Gastroesophageal sphincter (tissue), 3 donors: ENCODE data around the gene ZNF705A.
"Not testable (repeated sequence)": the region's sequence is repeated elsewhere in the genome, so short reads cannot be mapped to it uniquely, and the experiment has no call there.

ENCODE experiments used
- POLR2A ChIP-seq, 2 donors: fragments of 450-650 bp; IDR thresholded peaks; one replicate each; pipeline ENCODE4 v1.6.1; 2017; ENCODE audit warnings: antibody characterized with exemption in 2 of 2, mild to moderate bottlenecking in 2 of 2, moderate library complexity in 1 of 2
- TF ChIP-seq, protein P1 (sequence below), 4 experiments: fragments of 200-600 bp in 2 of 4; fragments of 450-650 bp in 2 of 4; sonication (generic) in 1 of 4; IDR thresholded peaks; one replicate each; pipeline ENCODE4 v1.5.1; 2017 to 2019; ENCODE audit warnings: antibody characterized with exemption in 4 of 4, mild to moderate bottlenecking in 2 of 4, moderate library complexity in 2 of 4

DNA sequence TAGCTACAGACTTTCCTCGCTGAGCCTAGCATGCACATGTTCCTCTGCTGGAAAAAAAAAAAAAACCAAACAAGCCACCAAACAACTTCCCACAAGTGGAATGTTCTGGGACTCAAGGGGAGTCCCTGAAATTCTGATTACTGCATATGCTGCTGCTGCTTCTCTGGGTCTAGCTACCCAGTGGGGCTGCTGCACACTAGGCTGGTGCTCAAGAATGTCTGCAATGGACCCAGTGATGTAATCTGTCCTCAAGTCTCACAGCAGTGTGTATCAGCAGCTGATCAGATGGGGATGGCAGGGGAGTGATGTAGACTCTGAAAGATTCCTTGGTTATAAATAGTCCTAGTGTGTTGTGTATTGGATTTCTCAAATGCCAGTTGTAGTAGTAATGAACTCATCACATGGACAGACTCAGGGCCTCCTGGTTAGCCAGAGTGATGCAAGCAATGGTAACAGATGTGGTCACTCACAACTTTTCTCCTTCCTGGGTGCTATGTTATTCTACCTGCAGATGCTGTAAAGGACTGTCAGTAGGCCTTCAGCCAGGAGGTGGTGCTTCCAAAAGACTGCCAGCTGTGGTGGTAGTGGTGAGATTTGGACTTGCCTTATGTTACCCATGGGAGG is 41.0 kb downstream of the ZNF705A start:
- TF ChIP-seq, protein P1, sequence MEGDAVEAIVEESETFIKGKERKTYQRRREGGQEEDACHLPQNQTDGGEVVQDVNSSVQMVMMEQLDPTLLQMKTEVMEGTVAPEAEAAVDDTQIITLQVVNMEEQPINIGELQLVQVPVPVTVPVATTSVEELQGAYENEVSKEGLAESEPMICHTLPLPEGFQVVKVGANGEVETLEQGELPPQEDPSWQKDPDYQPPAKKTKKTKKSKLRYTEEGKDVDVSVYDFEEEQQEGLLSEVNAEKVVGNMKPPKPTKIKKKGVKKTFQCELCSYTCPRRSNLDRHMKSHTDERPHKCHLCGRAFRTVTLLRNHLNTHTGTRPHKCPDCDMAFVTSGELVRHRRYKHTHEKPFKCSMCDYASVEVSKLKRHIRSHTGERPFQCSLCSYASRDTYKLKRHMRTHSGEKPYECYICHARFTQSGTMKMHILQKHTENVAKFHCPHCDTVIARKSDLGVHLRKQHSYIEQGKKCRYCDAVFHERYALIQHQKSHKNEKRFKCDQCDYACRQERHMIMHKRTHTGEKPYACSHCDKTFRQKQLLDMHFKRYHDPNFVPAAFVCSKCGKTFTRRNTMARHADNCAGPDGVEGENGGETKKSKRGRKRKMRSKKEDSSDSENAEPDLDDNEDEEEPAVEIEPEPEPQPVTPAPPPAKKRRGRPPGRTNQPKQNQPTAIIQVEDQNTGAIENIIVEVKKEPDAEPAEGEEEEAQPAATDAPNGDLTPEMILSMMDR (IDR thresholded peaks at IDR 0.05), result not testable (repeated sequence)
- not testable (repeated sequence) for TF ChIP-seq POLR2A (IDR thresholded peaks at IDR 0.05)
